GM10266 (cell line): ENCODE results near the gene HTN1.
"Not testable (repeated sequence)": the region's sequence is repeated elsewhere in the genome, so short reads cannot be mapped to it uniquely, and the experiment has no call there.

Experiments used
- DNase-seq: peaks from one replicate; pipeline ENCODE4 v3.0.0; 2012; ENCODE audit errors: extremely low spot score
- TF ChIP-seq, protein P1 (sequence below): IDR thresholded peaks from 2 replicates; pipeline ENCODE4 v1.5.1; 2012; ENCODE audit warnings: mild to moderate bottlenecking, low read depth; ENCODE audit not compliant: control insufficient read depth, insufficient read depth; ENCODE audit errors: missing control alignments

HTN1 gene

DNA sequence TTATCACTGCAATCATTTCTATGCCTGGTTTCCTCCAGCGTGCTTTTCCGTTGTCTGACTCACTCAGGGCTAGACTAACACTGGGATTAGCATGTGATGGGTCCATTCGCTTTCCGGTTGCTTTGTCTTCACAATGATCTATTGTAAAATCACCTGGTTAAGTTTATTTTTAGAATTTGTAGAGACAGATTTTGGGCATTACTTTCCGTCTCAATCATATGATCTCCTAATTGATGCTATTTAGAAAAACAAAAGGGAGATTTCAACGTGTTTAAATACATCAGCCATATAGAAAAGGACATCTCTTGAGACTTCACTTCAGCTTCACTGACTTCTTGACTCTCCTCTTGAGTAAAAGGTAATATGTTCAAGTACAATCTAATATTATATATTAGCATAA, at the start of gene HTN1:
TSS of gene HTN1 (plus strand) at position 301 of the 400 bp plus-strand sequence. CDS start 2,639 bp downstream, outside the sequence.
- DNase-seq, result not testable (repeated sequence)

DNA sequence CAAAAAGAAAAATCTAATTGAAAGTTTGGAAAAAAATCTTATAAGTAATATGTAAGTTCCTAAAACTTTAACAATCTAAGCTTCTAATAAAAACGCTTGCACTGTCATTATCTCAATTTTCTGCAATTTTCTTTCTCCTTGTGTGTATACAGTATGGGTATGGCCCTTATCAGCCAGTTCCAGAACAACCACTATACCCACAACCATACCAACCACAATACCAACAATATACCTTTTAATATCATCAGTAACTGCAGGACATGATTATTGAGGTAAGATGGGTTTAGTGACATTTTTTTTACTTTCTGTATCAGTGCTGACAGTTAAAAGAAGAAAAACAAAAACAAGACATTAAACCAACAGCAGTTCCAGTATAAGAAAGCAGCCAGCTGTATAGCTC, 49.5 kb upstream of the HTN1 start:
- no peak for DNase-seq
- TF ChIP-seq, protein P1, sequence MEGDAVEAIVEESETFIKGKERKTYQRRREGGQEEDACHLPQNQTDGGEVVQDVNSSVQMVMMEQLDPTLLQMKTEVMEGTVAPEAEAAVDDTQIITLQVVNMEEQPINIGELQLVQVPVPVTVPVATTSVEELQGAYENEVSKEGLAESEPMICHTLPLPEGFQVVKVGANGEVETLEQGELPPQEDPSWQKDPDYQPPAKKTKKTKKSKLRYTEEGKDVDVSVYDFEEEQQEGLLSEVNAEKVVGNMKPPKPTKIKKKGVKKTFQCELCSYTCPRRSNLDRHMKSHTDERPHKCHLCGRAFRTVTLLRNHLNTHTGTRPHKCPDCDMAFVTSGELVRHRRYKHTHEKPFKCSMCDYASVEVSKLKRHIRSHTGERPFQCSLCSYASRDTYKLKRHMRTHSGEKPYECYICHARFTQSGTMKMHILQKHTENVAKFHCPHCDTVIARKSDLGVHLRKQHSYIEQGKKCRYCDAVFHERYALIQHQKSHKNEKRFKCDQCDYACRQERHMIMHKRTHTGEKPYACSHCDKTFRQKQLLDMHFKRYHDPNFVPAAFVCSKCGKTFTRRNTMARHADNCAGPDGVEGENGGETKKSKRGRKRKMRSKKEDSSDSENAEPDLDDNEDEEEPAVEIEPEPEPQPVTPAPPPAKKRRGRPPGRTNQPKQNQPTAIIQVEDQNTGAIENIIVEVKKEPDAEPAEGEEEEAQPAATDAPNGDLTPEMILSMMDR, result no peak

- TF ChIP-seq, protein P1, result no peak
- no peak for DNase-seq
These were observed 47.7 kb upstream of the HTN1 start for GRCh38 chr4:70002507-70002906.

- DNase-seq, result no peak
- TF ChIP-seq, protein P1, result no peak
These were observed 41.5 kb upstream of the HTN1 start for GRCh38 chr4:70008771-70009170.

DNA sequence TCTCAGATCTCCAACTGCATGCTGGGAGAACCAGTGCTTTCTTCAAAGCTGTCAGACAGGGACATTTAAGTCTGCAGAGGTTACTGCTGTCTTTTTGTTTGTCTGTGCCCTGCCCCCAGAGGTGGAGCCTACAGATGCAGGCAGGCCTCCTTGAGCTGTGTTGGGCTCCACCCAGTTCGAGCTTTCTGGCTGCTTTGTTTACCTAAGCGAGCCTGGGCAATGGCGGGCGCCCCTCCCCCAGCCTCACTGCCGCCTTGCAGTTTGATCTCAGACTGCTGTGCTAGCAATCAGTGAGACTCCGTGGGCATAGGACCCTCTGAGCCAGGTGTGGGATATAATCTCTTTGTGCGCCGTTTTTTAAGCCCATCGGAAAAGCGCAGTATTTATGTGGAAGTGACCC, 31.2 kb upstream of the HTN1 start:
- DNase-seq, result not testable (repeated sequence)

GRCh38 chr4:70023218-70023617, 27.0 kb upstream of the HTN1 start:
- DNase-seq, result no peak
- TF ChIP-seq, protein P1, result no peak

GRCh38 chr4:70027011-70027410, 23.2 kb upstream of the HTN1 start:
- TF ChIP-seq, protein P1, result no peak
- DNase-seq, result no peak

- not testable (repeated sequence) for DNase-seq
These were observed 22.1 kb upstream of the HTN1 start, which contains the start of gene HTN3 for GRCh38 chr4:70028159-70028558. Gene HTN3, plus strand, starts transcription at chr4:70028459. Its CDS starts 2,282 bp downstream, at chr4:70030741.

DNA sequence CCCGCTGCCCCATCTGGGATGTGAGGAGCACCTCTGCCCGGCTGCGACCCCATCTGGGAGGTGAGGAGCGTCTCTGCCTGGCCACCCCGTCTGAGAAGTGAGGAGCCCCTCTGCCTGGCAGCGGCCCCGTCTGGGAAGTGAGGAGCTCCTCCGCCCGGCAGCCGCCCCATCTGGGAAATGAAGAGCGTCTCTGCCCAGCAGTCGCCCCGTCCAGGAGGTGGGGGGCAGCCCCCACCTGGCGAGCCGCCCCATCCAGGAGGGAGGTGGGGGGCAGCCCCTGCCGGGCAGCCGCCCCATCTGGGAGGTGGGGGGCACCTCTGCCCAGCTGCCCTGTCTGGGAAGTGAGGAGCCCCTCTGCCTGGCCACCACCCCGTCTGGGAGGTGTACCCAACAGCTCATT, 12.7 kb upstream of the HTN1 start:
- not testable (repeated sequence) for DNase-seq

GRCh38 chr4:70039928-70040327, 10.3 kb upstream of the HTN1 start:
- DNase-seq, result not testable (repeated sequence)
